ENCODE data around the gene RAB23. TPM values are rescaled to one million over a fixed set of nuclear protein-coding genes. Genes with fewer than 3 reads are reported as not detected.

RAB23 gene
- total and polyA plus RNA-seq, 2 experiments from 2014 or later, result 5.2 to 16.7 TPM

DNA sequence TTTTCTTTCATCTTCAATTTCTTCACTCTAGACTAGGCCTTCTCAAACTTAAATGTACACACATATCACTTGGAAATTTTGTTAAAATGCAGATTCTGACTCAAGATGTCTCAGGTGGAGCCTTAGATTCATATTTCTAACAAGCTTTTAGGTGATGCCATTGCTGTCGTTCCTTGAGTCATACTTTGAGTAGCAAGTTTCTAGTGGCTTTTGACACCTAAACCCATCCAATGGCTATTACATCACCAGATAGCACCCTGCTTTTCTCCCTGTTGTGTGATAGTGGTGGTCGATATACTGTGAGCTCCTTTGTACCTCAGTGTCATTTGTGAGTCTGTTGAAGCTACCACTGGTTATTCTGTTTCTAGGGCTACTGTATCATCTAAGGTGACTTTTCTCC is 84.8 kb downstream of the RAB23 start:
- Histone ChIP-seq H2AFZ (no peak overlapping the region), H3K4me3 (no peak overlapping the region), H3K4me2 (no peak overlapping the region), H3F3A (replicated peaks; ENCODE audit: low read depth) (no peaks in the 10 kb centered on the region), H4K20me1 (replicated peaks; ENCODE audit: insufficient read depth) (no peaks in the 10 kb centered on the region), H3K79me2 (replicated peaks; ENCODE audit: insufficient read depth) (no peaks in the 10 kb centered on the region), H3K9me2 (ENCODE audit: insufficient read depth) (no peaks in the 10 kb centered on the region), H3K36me3 (ENCODE audit: insufficient read depth) (no peaks in the 10 kb centered on the region), H3K4me1 (ENCODE audit: insufficient read depth) (no peaks in the 10 kb centered on the region), H3K27me3 (ENCODE audit: insufficient read depth) (no peaks in the 10 kb centered on the region), H3K27ac (ENCODE audit: low read depth) (no peak overlapping the region)
- no peak overlapping the region for H3K27ac Mint-ChIP-seq
- DNase-seq (ENCODE audit: low spot score) (no peak), ATAC-seq (no peak)
- no peaks in the 10 kb centered on the region for H3K4me1 Mint-ChIP-seq
- H3K9me3 Mint-ChIP-seq, result no peaks in the 10 kb centered on the region
- H3K36me3 Mint-ChIP-seq (ENCODE audit: low read depth), result peaks cover 12% of the 10 kb centered on the region; the same call in 2 of the 3 replicates
- TF ChIP-seq CREB1 (CRISPR knock-in tag; IDR thresholded peaks at IDR 0.05; ENCODE audit: low read depth), result no peak
- TF ChIP-seq, protein P1, sequence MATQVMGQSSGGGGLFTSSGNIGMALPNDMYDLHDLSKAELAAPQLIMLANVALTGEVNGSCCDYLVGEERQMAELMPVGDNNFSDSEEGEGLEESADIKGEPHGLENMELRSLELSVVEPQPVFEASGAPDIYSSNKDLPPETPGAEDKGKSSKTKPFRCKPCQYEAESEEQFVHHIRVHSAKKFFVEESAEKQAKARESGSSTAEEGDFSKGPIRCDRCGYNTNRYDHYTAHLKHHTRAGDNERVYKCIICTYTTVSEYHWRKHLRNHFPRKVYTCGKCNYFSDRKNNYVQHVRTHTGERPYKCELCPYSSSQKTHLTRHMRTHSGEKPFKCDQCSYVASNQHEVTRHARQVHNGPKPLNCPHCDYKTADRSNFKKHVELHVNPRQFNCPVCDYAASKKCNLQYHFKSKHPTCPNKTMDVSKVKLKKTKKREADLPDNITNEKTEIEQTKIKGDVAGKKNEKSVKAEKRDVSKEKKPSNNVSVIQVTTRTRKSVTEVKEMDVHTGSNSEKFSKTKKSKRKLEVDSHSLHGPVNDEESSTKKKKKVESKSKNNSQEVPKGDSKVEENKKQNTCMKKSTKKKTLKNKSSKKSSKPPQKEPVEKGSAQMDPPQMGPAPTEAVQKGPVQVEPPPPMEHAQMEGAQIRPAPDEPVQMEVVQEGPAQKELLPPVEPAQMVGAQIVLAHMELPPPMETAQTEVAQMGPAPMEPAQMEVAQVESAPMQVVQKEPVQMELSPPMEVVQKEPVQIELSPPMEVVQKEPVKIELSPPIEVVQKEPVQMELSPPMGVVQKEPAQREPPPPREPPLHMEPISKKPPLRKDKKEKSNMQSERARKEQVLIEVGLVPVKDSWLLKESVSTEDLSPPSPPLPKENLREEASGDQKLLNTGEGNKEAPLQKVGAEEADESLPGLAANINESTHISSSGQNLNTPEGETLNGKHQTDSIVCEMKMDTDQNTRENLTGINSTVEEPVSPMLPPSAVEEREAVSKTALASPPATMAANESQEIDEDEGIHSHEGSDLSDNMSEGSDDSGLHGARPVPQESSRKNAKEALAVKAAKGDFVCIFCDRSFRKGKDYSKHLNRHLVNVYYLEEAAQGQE (IDR thresholded peaks at IDR 0.05; ENCODE audit: unreplicated experiment), result no peak
- TF ChIP-seq JUNB (IDR thresholded peaks at IDR 0.05; ENCODE audit: unreplicated experiment), result no peak
- TF ChIP-seq, protein P2, sequence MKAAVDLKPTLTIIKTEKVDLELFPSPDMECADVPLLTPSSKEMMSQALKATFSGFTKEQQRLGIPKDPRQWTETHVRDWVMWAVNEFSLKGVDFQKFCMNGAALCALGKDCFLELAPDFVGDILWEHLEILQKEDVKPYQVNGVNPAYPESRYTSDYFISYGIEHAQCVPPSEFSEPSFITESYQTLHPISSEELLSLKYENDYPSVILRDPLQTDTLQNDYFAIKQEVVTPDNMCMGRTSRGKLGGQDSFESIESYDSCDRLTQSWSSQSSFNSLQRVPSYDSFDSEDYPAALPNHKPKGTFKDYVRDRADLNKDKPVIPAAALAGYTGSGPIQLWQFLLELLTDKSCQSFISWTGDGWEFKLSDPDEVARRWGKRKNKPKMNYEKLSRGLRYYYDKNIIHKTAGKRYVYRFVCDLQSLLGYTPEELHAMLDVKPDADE (IDR thresholded peaks at IDR 0.05), result no peak
- no peak for TF ChIP-seq NANOG (IDR thresholded peaks at IDR 0.05; ENCODE audit: borderline replicate concordance)
- TF ChIP-seq EZH2 (IDR thresholded peaks at IDR 0.05; ENCODE audit: low read depth, unreplicated experiment), result no peak
- TF ChIP-seq, protein P3, sequence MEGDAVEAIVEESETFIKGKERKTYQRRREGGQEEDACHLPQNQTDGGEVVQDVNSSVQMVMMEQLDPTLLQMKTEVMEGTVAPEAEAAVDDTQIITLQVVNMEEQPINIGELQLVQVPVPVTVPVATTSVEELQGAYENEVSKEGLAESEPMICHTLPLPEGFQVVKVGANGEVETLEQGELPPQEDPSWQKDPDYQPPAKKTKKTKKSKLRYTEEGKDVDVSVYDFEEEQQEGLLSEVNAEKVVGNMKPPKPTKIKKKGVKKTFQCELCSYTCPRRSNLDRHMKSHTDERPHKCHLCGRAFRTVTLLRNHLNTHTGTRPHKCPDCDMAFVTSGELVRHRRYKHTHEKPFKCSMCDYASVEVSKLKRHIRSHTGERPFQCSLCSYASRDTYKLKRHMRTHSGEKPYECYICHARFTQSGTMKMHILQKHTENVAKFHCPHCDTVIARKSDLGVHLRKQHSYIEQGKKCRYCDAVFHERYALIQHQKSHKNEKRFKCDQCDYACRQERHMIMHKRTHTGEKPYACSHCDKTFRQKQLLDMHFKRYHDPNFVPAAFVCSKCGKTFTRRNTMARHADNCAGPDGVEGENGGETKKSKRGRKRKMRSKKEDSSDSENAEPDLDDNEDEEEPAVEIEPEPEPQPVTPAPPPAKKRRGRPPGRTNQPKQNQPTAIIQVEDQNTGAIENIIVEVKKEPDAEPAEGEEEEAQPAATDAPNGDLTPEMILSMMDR (conservative IDR thresholded peaks at IDR 0.05; ENCODE audit: low read depth in 2 of 2), result no peak
- TF ChIP-seq ZNF114 (CRISPR knock-in tag; IDR thresholded peaks at IDR 0.05), result no peak
- TF ChIP-seq ZNF331 (CRISPR knock-in tag; IDR thresholded peaks at IDR 0.05; ENCODE audit: low read depth), result no peak
- TF ChIP-seq, protein P4, sequence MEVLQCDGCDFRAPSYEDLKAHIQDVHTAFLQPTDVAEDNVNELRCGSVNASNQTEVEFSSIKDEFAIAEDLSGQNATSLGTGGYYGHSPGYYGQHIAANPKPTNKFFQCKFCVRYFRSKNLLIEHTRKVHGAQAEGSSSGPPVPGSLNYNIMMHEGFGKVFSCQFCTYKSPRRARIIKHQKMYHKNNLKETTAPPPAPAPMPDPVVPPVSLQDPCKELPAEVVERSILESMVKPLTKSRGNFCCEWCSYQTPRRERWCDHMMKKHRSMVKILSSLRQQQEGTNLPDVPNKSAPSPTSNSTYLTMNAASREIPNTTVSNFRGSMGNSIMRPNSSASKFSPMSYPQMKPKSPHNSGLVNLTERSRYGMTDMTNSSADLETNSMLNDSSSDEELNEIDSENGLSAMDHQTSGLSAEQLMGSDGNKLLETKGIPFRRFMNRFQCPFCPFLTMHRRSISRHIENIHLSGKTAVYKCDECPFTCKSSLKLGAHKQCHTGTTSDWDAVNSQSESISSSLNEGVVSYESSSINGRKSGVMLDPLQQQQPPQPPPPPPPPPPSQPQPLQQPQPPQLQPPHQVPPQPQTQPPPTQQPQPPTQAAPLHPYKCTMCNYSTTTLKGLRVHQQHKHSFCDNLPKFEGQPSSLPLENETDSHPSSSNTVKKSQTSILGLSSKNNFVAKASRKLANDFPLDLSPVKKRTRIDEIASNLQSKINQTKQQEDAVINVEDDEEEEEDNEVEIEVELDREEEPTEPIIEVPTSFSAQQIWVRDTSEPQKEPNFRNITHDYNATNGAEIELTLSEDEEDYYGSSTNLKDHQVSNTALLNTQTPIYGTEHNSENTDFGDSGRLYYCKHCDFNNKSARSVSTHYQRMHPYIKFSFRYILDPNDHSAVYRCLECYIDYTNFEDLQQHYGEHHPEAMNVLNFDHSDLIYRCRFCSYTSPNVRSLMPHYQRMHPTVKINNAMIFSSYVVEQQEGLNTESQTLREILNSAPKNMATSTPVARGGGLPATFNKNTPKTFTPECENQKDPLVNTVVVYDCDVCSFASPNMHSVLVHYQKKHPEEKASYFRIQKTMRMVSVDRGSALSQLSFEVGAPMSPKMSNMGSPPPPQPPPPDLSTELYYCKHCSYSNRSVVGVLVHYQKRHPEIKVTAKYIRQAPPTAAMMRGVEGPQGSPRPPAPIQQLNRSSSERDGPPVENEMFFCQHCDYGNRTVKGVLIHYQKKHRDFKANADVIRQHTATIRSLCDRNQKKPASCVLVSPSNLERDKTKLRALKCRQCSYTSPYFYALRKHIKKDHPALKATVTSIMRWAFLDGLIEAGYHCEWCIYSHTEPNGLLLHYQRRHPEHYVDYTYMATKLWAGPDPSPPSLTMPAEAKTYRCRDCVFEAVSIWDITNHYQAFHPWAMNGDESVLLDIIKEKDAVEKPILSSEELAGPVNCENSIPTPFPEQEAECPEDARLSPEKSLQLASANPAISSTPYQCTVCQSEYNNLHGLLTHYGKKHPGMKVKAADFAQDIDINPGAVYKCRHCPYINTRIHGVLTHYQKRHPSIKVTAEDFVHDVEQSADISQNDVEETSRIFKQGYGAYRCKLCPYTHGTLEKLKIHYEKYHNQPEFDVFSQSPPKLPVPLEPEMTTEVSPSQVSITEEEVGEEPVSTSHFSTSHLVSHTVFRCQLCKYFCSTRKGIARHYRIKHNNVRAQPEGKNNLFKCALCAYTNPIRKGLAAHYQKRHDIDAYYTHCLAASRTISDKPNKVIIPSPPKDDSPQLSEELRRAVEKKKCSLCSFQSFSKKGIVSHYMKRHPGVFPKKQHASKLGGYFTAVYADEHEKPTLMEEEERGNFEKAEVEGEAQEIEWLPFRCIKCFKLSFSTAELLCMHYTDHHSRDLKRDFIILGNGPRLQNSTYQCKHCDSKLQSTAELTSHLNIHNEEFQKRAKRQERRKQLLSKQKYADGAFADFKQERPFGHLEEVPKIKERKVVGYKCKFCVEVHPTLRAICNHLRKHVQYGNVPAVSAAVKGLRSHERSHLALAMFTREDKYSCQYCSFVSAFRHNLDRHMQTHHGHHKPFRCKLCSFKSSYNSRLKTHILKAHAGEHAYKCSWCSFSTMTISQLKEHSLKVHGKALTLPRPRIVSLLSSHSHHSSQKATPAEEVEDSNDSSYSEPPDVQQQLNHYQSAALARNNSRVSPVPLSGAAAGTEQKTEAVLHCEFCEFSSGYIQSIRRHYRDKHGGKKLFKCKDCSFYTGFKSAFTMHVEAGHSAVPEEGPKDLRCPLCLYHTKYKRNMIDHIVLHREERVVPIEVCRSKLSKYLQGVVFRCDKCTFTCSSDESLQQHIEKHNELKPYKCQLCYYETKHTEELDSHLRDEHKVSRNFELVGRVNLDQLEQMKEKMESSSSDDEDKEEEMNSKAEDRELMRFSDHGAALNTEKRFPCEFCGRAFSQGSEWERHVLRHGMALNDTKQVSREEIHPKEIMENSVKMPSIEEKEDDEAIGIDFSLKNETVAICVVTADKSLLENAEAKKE (CRISPR knock-in tag; IDR thresholded peaks at IDR 0.05), result no peak
- TF ChIP-seq EZH2phosphoT487 (IDR thresholded peaks at IDR 0.05; ENCODE audit: unreplicated experiment), result no peak
- no peak for TF ChIP-seq POLR2AphosphoS5 (IDR thresholded peaks at IDR 0.05; ENCODE audit: low read depth)
- TF ChIP-seq STAT1 (IDR thresholded peaks at IDR 0.05; ENCODE audit: unreplicated experiment), result no peak
- no peak overlapping the region for H3K4me3 Mint-ChIP-seq
- H3K27me3 Mint-ChIP-seq (ENCODE audit: insufficient read depth, low read depth, poor library complexity), result no peaks in the 10 kb centered on the region

Data from GM23338 (cell line).